NCI-H146 treated with DMSO at 0.1 percent for 48 hours (cell line): ENCODE results near the gene AZI2.
A peak's percentile ranks its signal among the peaks of the same experiment; 100 is the strongest.

Experiments used
- DNase-seq: peaks from one replicate; lab custom pipeline; 2025; ENCODE audit not compliant: unreplicated experiment; lab: John Stamatoyannopoulos, UW

The AZI2 gene, protein sequence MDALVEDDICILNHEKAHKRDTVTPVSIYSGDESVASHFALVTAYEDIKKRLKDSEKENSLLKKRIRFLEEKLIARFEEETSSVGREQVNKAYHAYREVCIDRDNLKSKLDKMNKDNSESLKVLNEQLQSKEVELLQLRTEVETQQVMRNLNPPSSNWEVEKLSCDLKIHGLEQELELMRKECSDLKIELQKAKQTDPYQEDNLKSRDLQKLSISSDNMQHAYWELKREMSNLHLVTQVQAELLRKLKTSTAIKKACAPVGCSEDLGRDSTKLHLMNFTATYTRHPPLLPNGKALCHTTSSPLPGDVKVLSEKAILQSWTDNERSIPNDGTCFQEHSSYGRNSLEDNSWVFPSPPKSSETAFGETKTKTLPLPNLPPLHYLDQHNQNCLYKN

DNA sequence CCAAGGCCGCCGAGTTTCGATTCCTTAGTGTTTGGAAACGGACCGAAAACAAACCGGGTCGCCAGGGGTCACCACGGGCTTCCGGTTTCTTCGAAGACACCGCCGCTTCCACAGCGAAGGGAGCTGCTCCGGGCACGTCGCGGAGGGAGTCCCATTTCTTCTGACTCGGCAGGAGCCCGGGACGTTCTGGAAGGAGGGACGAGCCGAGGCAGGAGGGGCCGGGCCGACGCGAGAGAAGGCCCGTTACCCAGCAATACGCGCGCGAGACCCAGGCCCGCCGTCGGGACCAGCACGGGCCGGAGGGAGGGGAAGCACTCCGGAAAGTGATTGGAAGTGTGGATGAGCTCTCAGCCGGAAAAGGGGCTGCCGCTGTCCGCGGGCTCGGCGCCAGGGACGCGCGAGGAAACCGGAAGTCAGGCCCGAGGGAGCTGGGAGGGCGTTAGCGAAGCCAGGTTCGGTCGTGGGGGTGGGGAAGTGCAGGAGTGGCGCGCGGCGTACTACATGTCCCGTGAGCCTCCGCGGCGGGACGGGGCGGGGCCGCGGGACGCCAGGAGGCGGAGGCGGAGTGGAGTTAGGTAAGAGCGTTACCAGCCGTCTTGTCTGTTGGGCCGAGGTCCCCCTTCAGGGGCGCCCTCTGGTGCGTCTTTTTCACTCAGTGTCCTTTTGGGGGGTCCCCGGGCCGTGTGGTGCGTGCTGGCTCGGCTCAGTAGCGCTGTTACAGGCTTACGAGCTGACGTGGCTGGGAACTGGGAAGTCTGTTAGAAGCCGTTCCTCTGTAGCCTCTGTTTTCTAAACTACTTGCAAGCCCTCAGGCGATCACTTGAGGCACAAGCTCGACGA, at the start of gene AZI2, which contains the start of gene ZCWPW2:
AZI2 (minus strand) TSS at position 196 of the 840 bp plus-strand sequence. CDS start 8,207 bp downstream, outside the sequence.
ZCWPW2 (plus strand) TSS at position 93 of the 840 bp plus-strand sequence. CDS start 64,348 bp downstream, outside the sequence.
- peak; percentile 73 for DNase-seq

DNA sequence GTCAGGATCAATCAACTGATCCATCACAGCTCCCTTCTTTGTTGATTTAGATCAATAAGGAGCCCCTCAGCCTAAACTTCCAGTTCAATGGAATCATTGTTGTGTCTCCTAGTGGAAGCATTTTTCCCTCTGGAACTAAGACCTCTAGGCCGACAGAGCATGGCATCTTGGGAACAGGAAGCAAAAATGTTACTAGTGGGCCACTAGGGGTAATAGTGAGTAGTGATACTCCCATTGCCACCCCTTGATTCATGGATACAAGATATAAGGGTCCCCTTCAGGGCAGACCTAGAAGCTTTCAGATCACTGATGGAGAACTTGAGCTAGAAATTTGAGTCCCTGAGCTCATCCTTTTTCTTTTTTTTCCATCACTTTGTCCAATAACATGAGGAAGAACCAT, 40.4 kb upstream of the AZI2 start:
- DNase-seq, result no peak

GRCh38 chr3:28386049-28386448, 37.4 kb upstream of the AZI2 start:
- DNase-seq, result no peak

- no peak for DNase-seq
These were observed 27.8 kb upstream of the AZI2 start for GRCh38 chr3:28376424-28376823.

DNA sequence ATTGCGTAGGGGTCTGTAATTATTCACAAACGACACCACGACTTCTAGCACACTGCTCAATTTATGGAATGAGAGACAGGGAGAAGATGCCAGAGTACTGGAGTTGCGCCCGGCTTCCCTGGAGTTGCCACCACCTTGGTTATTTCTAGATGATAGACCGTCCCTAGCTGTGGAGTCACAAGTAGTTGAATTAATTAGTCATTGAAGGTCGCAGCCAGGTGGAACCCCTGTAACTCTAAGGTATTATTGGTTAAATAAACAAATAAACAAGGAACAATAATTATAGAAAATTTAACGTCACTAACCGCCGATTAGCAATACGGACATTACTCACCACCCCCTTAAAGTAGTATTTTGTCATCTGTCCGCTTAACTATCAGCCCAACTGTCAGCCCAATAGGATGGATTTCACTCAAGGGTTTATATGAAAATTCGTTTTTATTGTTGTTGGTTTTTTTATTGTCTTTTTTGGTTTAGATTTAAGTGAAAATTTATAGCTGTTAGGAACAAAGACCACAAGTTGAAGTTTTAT, 911 bp upstream of the AZI2 start:
- no peak for DNase-seq

DNA sequence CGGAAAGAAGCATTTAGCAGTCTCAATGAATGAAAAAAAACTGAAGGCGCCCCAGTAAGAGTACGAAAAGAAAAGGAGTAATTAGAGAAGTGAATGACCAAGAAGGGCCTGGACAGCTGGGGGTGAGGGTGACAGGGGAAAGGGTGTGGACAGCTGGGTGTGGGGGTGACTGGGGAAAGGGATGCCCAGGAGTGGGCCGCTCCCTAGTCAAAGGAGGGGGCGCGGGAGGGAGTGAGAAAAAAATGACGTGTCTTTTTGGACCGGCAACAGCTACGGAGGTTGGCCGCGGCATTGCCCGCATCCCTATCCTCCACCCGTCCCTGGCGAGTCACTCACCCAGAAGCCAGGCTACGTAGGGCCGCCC, 377 bp downstream of the AZI2 start:
- peak; percentile 25 for DNase-seq

GRCh38 chr3:28347374-28348264, 1.0 kb downstream of the AZI2 start:
- no peak for DNase-seq

DNA sequence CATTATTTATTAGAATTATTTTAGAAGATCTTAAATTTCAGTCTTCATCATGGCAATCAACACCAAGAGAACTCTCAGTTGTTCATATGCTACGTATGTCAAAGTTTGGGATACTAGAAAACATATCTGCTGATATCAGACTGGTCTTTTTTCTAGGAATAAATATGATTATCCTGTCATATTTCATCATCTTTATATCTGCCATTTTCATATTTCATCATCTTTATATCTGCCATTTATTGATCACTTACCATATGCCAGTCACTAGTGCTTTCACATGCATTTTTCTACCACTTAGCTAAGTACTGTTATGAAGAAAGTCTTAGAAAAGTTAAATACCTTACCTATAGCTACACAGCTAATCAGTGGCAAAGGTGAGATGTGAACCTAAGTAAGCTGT, 2.9 kb downstream of the AZI2 start:
- DNase-seq, result no peak

- no peak for DNase-seq
These were observed 5.5 kb downstream of the AZI2 start for GRCh38 chr3:28343144-28343543.

DNA sequence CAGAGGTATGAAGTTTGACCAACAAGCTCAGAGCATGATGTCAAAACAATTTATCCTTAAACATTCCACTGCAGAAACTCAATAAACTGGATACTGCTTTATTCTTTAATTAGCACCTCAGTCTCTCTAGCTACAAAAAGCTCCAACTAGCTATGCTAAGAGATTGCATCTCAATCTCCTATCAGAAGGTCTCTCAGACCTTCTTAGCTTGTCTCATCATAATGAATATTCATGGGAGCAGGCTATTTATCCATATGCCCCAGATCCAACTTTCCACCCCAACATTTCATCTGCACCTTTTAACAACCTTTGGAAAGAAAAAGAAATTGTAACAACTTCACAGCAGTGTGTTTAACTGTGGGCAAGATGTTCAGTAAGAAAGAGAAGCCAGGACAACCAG, 11.4 kb downstream of the AZI2 start:
- DNase-seq, result no peak

DNA sequence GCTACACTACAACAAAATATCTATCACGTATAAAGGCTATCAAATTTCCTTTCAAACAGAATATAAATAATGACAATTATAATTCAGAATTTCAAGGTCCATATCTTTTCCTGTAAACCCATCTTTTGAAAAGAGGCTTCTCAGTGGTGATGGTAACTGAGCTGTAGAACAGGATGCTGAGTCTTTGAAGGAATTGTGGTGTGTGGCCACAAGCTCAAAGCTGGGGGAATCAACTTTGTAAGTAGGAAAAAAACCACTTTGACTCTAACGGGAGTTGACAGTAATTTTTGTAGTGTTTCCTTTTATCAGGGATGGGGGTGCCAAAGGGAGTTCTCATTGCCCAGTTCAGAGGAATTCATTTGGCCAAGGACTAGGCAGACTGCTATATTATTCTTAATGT, 13.4 kb downstream of the AZI2 start:
- DNase-seq, result no peak

DNA sequence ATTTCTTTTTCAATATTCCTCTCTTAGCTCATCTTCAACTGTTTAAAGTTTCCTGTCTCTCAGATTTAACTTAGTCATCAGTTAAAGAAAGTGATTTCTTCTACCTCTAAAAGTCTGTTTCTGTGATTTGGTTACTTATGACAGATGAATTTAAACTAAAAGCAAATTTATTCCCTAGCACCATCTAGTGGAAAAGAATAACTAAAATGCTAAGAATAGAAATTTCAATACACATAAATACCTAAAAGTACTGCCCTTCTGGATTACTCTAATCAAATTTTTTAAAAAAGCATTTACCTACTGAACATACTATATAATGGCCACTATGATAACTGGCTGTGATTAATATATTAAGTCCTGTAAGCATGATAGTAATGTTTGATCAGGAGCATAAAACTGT, 14.1 kb downstream of the AZI2 start:
- DNase-seq, result no peak

GRCh38 chr3:28328188-28329151, 20.2 kb downstream of the AZI2 start:
- no peak for DNase-seq

GRCh38 chr3:28326458-28326926, 22.1 kb downstream of the AZI2 start:
- no peak for DNase-seq

GRCh38 chr3:28322464-28322863, 26.2 kb downstream of the AZI2 start:
- no peak for DNase-seq

DNA sequence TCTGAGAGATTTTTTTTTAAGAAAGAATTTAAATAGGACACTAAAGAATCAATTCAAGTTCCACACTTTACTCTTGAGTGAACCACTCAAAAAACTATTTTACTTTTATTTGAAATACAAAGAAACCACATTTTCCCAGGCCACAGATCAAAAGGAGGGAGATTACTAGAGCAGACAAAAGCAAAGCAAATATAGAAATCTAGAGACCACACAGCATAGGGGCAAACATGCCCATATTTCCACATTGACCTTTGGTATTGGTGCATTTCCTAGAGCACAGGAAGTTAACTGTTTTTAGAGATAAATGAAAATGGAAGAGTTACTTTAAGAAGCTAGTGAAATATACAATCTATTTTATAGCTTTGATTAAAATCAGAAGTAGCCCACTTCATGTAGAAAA, 27.6 kb downstream of the AZI2 start:
- DNase-seq, result no peak

DNA sequence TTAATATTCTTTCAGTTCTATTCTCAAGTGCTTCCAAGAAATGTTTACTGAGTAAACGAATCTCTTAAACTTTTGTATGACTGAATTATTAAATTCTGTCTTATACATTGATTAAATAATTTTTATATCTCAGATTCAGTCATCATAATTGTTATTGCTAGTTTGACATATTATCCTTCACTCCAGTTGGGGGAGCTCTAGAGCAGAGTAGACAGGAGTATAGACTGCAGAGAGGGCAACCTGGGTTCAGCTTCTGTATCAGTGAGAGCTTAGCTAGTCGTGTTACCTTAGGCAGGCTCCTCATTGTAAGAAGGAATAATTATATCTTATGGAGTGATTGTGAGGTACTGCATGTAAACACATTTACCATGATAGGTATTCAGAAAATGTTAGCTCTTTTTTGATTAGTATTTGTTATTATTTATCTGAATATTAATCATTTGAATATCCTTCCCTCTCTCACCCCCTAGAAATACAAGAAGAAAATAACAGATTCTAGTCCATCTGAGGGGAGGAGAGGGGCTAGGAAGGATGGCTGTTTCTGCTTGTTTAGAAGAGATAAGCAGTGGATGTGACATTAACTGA, 31.1 kb downstream of the AZI2 start:
- DNase-seq, result peak; percentile 13

- no peak for DNase-seq
These were observed 32.4 kb downstream of the AZI2 start for GRCh38 chr3:28316226-28316625.

DNA sequence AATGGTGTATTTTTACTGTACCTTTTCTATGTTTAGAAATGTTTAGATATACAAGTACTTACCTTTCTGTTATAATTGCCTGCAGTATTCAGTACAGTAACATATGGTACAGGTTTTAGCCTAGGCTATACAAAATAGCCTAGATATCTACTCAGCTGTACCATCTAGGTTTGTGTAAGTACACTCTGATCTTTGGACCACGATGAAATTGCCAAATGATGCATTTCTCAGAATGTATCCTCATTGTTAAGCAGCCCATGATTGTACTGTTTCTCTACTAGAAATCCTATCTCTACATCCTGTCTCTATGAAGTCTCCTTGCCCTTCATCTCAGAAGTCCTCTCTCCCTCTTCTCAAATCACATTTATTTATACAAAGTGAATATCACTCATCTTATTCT, 32.9 kb downstream of the AZI2 start:
- DNase-seq, result no peak
